Loucy (cell line): ENCODE data around the gene IFI27L2.

ENCODE experiments used
- H2AFZ ChIP-seq: fragments of 200-600 bp; sonication (generic); 2 replicates; pipeline ENCODE4 v1.6.0; 2016; ENCODE audit warnings: antibody characterized with exemption, mild to moderate bottlenecking, low read length, moderate library complexity
- H3F3A ChIP-seq: fragments of 200-600 bp; 2 replicates; pipeline ENCODE4 v1.6.0; 2016; ENCODE audit warnings: antibody characterized with exemption, low read depth, mild to moderate bottlenecking
- H3K27me3 ChIP-seq: fragments of 200-600 bp; sonication (generic); 2 replicates; pipeline ENCODE4 v1.6.1; 2014; ENCODE audit warnings: low read length, mild to moderate bottlenecking; ENCODE audit not compliant: insufficient read depth, poor library complexity, severe bottlenecking
- H3K36me3 ChIP-seq: fragments of 200-600 bp; sonication (generic); 2 replicates; pipeline ENCODE4 v1.6.1; 2016; ENCODE audit warnings: low read length; ENCODE audit not compliant: insufficient read depth
- H3K4me1 ChIP-seq: fragments of 200-600 bp; sonication (generic); 2 replicates; pipeline ENCODE4 v1.5.1; 2014; ENCODE audit warnings: low read length, mild to moderate bottlenecking; ENCODE audit not compliant: insufficient read depth, poor library complexity, severe bottlenecking
- H3K4me2 ChIP-seq: fragments of 200-600 bp; sonication (generic); 2 replicates; pipeline ENCODE4 v1.6.0; 2014; ENCODE audit warnings: antibody characterized with exemption, low read length, low read depth, mild to moderate bottlenecking; ENCODE audit not compliant: poor library complexity, severe bottlenecking
- H3K4me3 ChIP-seq: fragments of 200-600 bp; sonication (generic); 2 replicates; pipeline ENCODE4 v1.5.1; 2014; ENCODE audit warnings: low read length, mild to moderate bottlenecking, mixed read lengths; ENCODE audit not compliant: poor library complexity, severe bottlenecking
- H3K79me2 ChIP-seq: fragments of 200-600 bp; sonication (generic); 2 replicates; pipeline ENCODE4 v1.6.1; 2014; ENCODE audit warnings: low read length; ENCODE audit not compliant: insufficient read depth
- H3K9ac ChIP-seq: fragments of 200-600 bp; sonication (generic); 2 replicates; pipeline ENCODE4 v1.6.0; 2014; ENCODE audit warnings: mild to moderate bottlenecking, low read depth, low read length, moderate library complexity; ENCODE audit not compliant: poor library complexity, severe bottlenecking
- H3K9me2 ChIP-seq: fragments of 200-600 bp; sonication (generic); replicated peaks from 2 replicates; pipeline ENCODE4 v1.6.1; 2016; ENCODE audit warnings: low read depth, low read length, mixed read lengths
- H3K9me3 ChIP-seq: fragments of 200-600 bp; sonication (generic); 2 replicates; pipeline ENCODE4 v1.6.1; 2014; ENCODE audit warnings: mild to moderate bottlenecking, antibody characterized with exemption, low read length, low read depth; ENCODE audit not compliant: insufficient read depth
- H4K20me1 ChIP-seq: fragments of 200-600 bp; sonication (generic); 2 replicates; pipeline ENCODE4 v1.6.0; 2014; ENCODE audit warnings: antibody characterized with exemption, low read length, mild to moderate bottlenecking; ENCODE audit not compliant: insufficient read depth, poor library complexity, severe bottlenecking
- CTCF ChIP-seq: fragments of 200-600 bp; sonication (generic); conservative IDR thresholded peaks from 2 replicates; pipeline ENCODE4 v1.5.1; 2014; ENCODE audit warnings: mild to moderate bottlenecking, antibody characterized with exemption, low read length
- EZH2phosphoT487 ChIP-seq: fragments of 200-600 bp; IDR thresholded peaks from 2 replicates; pipeline ENCODE4 v1.6.1; 2018; ENCODE audit warnings: antibody characterized with exemption, mild to moderate bottlenecking, moderate library complexity, borderline replicate concordance

The IFI27L2 gene

GRCh38 chr14:94142836-94143235 is 13.4 kb upstream of the IFI27L2 start:
- Histone ChIP-seq H3K36me3 (no peaks in the 10 kb centered on the region), H3K9me2 (no peaks in the 10 kb centered on the region), H3K9me3 (no peaks in the 10 kb centered on the region), H3K4me1 (peaks cover 14% of the 10 kb centered on the region), H4K20me1 (no peaks in the 10 kb centered on the region), H3F3A (no peaks in the 10 kb centered on the region), H3K79me2 (no peaks in the 10 kb centered on the region), H3K9ac (no peak overlapping the region), H2AFZ (no peak overlapping the region), H3K4me3 (no peak overlapping the region), H3K27me3 (no peaks in the 10 kb centered on the region), H3K4me2 (no peak overlapping the region)
- TF ChIP-seq EZH2phosphoT487 (no peak), CTCF (no peak)

- Histone ChIP-seq H3K36me3 (no peaks in the 10 kb centered on the region), H3F3A (no peaks in the 10 kb centered on the region), H3K9me3 (no peaks in the 10 kb centered on the region), H3K27me3 (no peaks in the 10 kb centered on the region), H3K4me3 (no peak overlapping the region), H3K9ac (no peak overlapping the region), H2AFZ (no peak overlapping the region), H3K4me1 (peaks cover 14% of the 10 kb centered on the region), H3K79me2 (no peaks in the 10 kb centered on the region), H3K9me2 (no peaks in the 10 kb centered on the region), H4K20me1 (no peaks in the 10 kb centered on the region), H3K4me2 (no peak overlapping the region)
- TF ChIP-seq EZH2phosphoT487 = no peak
Observed at GRCh38 chr14:94142247-94142646, 12.8 kb upstream of the IFI27L2 start.

GRCh38 chr14:94139421-94139820 is 10.0 kb upstream of the IFI27L2 start:
- Histone ChIP-seq H3K9me3 (peaks cover 4% of the 10 kb centered on the region; the same call in 1 of the 2 replicates), H3K4me2 (no peak overlapping the region), H3K4me3 (no peak overlapping the region), H3K4me1 (peaks cover 4% of the 10 kb centered on the region), H3K36me3 (no peaks in the 10 kb centered on the region), H4K20me1 (no peaks in the 10 kb centered on the region), H3K9me2 (no peaks in the 10 kb centered on the region), H3K79me2 (no peaks in the 10 kb centered on the region), H3F3A (no peaks in the 10 kb centered on the region), H3K9ac (no peak overlapping the region), H3K27me3 (no peaks in the 10 kb centered on the region), H2AFZ (no peak overlapping the region)
- no peak for TF ChIP-seq CTCF
- no peak for TF ChIP-seq EZH2phosphoT487

GRCh38 chr14:94139006-94139405 is 9.6 kb upstream of the IFI27L2 start:
- Histone ChIP-seq H3K36me3 (no peaks in the 10 kb centered on the region), H3K4me1 (peaks cover 4% of the 10 kb centered on the region), H3K4me2 (no peak overlapping the region), H3F3A (no peaks in the 10 kb centered on the region), H3K9me3 (peaks cover 4% of the 10 kb centered on the region; the same call in 1 of the 2 replicates), H3K4me3 (no peak overlapping the region), H3K9me2 (no peaks in the 10 kb centered on the region), H3K9ac (no peak overlapping the region), H3K27me3 (no peaks in the 10 kb centered on the region), H4K20me1 (no peaks in the 10 kb centered on the region), H2AFZ (no peak overlapping the region), H3K79me2 (no peaks in the 10 kb centered on the region)
- TF ChIP-seq EZH2phosphoT487 = no peak
- no peak for TF ChIP-seq CTCF
